Astrocyte (in vitro differentiated cells and primary cell): ENCODE measurements around the gene PRDM12.
A peak's percentile ranks its signal among the peaks of the same experiment; 100 is the strongest.

ENCODE experiments used
- EZH2 ChIP-seq: IDR thresholded peaks from 2 replicates; pipeline ENCODE4 v1.6.1; 2012; ENCODE audit warnings: mild to moderate bottlenecking, low read length, inconsistent platforms; ENCODE audit not compliant: insufficient read depth
- TF ChIP-seq, protein P1 (sequence below): IDR thresholded peaks from 2 replicates; pipeline ENCODE4 v1.5.1; 2011; ENCODE audit warnings: low read depth, mild to moderate bottlenecking, inconsistent platforms, low read length, moderate library complexity; ENCODE audit not compliant: insufficient read depth

GRCh38 chr9:130682421-130683121, 18.2 kb downstream of the PRDM12 start:
- TF ChIP-seq, protein P1, sequence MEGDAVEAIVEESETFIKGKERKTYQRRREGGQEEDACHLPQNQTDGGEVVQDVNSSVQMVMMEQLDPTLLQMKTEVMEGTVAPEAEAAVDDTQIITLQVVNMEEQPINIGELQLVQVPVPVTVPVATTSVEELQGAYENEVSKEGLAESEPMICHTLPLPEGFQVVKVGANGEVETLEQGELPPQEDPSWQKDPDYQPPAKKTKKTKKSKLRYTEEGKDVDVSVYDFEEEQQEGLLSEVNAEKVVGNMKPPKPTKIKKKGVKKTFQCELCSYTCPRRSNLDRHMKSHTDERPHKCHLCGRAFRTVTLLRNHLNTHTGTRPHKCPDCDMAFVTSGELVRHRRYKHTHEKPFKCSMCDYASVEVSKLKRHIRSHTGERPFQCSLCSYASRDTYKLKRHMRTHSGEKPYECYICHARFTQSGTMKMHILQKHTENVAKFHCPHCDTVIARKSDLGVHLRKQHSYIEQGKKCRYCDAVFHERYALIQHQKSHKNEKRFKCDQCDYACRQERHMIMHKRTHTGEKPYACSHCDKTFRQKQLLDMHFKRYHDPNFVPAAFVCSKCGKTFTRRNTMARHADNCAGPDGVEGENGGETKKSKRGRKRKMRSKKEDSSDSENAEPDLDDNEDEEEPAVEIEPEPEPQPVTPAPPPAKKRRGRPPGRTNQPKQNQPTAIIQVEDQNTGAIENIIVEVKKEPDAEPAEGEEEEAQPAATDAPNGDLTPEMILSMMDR: peak; percentile 76
- TF ChIP-seq EZH2: no peak
